Neuronal stem cell (in vitro differentiated cells): ENCODE results near the gene WSCD2.

Experiments used
- DNase-seq: peaks from one replicate; pipeline ENCODE4 v3.0.0-alpha.2; 2013; ENCODE audit warnings: low spot score
- H2AFZ ChIP-seq: one replicate; pipeline ENCODE4 v1.6.1; 2013; ENCODE audit warnings: mild to moderate bottlenecking, low read length, inconsistent platforms
- H2AK5ac ChIP-seq: 2 replicates; pipeline ENCODE4 v1.6.1; 2013; ENCODE audit warnings: low read depth, mild to moderate bottlenecking, inconsistent platforms, low read length, moderate library complexity, mixed read lengths
- H2BK120ac ChIP-seq: 2 replicates; pipeline ENCODE4 v1.6.1; 2013; ENCODE audit warnings: low read depth, mild to moderate bottlenecking, inconsistent platforms, low read length, moderate library complexity, mixed read lengths
- H2BK12ac ChIP-seq: one replicate; pipeline ENCODE4 v1.6.1; 2013; ENCODE audit warnings: low read length, inconsistent platforms
- H2BK15ac ChIP-seq: 2 replicates; pipeline ENCODE4 v1.6.1; 2013; ENCODE audit warnings: mild to moderate bottlenecking, low read length, inconsistent platforms, mixed read lengths
- H2BK5ac ChIP-seq: one replicate; pipeline ENCODE4 v1.6.1; 2013; ENCODE audit warnings: inconsistent platforms, mild to moderate bottlenecking, low read length, moderate library complexity
- H3K14ac ChIP-seq: one replicate; pipeline ENCODE4 v1.6.1; 2013; ENCODE audit warnings: low read length, inconsistent platforms
- H3K18ac ChIP-seq: 2 replicates; pipeline ENCODE4 v1.6.1; 2013; ENCODE audit warnings: low read length, inconsistent platforms
- H3K23ac ChIP-seq: 2 replicates; pipeline ENCODE4 v1.6.1; 2013; ENCODE audit warnings: low read depth, mild to moderate bottlenecking, mixed read lengths, low read length, inconsistent platforms; ENCODE audit not compliant: poor library complexity
- H3K27ac ChIP-seq: replicated peaks from 3 replicates; pipeline ENCODE4 v1.5.1; 2013; ENCODE audit warnings: low read length, inconsistent platforms
- H3K27me3 ChIP-seq, 3 experiments: 2 replicates each; pipeline ENCODE4 v1.6.1; 2013; ENCODE audit warnings: low read length in 3 of 3, mild to moderate bottlenecking in 2 of 3, inconsistent platforms in 1 of 3, low read depth in 1 of 3, mixed read lengths in 1 of 3, moderate library complexity in 1 of 3; ENCODE audit not compliant: control insufficient read depth in 3 of 3, insufficient read depth in 3 of 3
- H3K36me3 ChIP-seq, 2 donors: replicated peaks in 1 of 2; 2 replicates each; pipeline ENCODE4 v1.6.1; 2013; ENCODE audit warnings: low read length in 2 of 2; ENCODE audit not compliant: control insufficient read depth in 2 of 2, insufficient read depth in 2 of 2
- H3K4ac ChIP-seq: 2 replicates; pipeline ENCODE4 v1.6.1; 2013; ENCODE audit warnings: inconsistent platforms, mild to moderate bottlenecking, low read length, moderate library complexity
- H3K4me1 ChIP-seq, 2 donors: 1 replicate in 1 of 2; 2 replicates in 1 of 2; pipeline ENCODE4 v1.6.1; 2013; ENCODE audit warnings: low read length in 2 of 2, low read depth in 1 of 2; ENCODE audit not compliant: control insufficient read depth in 2 of 2, insufficient read depth in 1 of 2
- H3K4me2 ChIP-seq: one replicate; pipeline ENCODE4 v1.6.1; 2013; ENCODE audit warnings: mild to moderate bottlenecking, low read length, inconsistent platforms; ENCODE audit not compliant: insufficient read depth, poor library complexity, severe bottlenecking
- H3K4me3 ChIP-seq, 2 donors: 2 replicates each; pipeline ENCODE4 v1.5.1; 2013; ENCODE audit warnings: low read length in 2 of 2, mild to moderate bottlenecking in 2 of 2, inconsistent platforms in 1 of 2, moderate library complexity in 1 of 2
- H3K79me1 ChIP-seq: one replicate; pipeline ENCODE4 v1.6.1; 2013; ENCODE audit warnings: low read depth, mild to moderate bottlenecking, inconsistent platforms, low read length, moderate library complexity
- H3K9ac ChIP-seq: one replicate; pipeline ENCODE4 v1.6.1; 2013; ENCODE audit warnings: mild to moderate bottlenecking, low read depth, low read length, inconsistent platforms; ENCODE audit not compliant: poor library complexity
- H3K9me3 ChIP-seq, 2 donors: replicated peaks in 1 of 2; 2 replicates each; pipeline versions ENCODE3 to v1.6.1; 2013; ENCODE audit warnings: low read length in 2 of 2, mild to moderate bottlenecking in 2 of 2, inconsistent platforms in 1 of 2, low read depth in 1 of 2, mixed read lengths in 1 of 2, moderate library complexity in 1 of 2; ENCODE audit not compliant: control insufficient read depth in 2 of 2, insufficient read depth in 1 of 2
- H4K8ac ChIP-seq: one replicate; pipeline ENCODE4 v1.6.1; 2013; ENCODE audit warnings: low read depth, mild to moderate bottlenecking, inconsistent platforms, low read length, moderate library complexity
- H4K91ac ChIP-seq: one replicate; pipeline ENCODE4 v1.6.1; 2013; ENCODE audit warnings: low read length, low read depth, mild to moderate bottlenecking, inconsistent platforms; ENCODE audit not compliant: poor library complexity
- WGBS, 2 donors: extraction: QIAGEN DNeasy Blood & Tissue Kit; methylation state at CpG; one replicate each; pipeline ENCODE4 v1.1.7; 2013; ENCODE audit warnings: missing lambda C conversion rate in 2 of 2, mixed read lengths in 1 of 2; ENCODE audit not compliant: insufficient read length in 2 of 2, insufficient replicate concordance in 1 of 2; ENCODE audit errors: extremely low coverage in 2 of 2; 5-methylcytosine and 5-hydroxymethylcytosine counted together

WSCD2 gene

DNA sequence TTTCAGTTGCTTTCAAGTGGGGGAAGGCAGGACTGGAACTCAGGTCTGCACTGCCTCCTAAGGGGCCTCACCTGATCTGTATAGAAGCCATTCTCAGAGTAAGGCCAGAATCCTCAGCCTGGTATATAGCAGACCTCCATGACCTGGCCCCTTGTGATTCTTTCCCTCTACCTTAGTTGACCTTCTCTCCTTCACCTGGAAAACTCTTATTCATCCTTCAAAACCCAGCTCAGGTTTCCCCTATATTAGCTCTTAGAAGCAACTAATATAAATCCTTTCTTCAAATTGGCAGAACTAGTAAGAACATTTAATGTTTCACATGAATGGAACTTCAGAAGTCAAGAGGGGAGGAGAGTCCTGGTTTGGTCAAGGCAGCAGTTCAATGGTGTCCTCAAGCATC lies 26.0 kb upstream of the WSCD2 start:
- no peak overlapping the region for H3K9ac ChIP-seq
- H4K91ac ChIP-seq, result no peak overlapping the region
- no peaks in the 10 kb centered on the region for H3K36me3 ChIP-seq
- no peaks in the 10 kb centered on the region for H3K4me1 ChIP-seq
- no peak overlapping the region for H4K8ac ChIP-seq
- no peak overlapping the region for H3K4ac ChIP-seq
- H3K27me3 ChIP-seq, result no peaks in the 10 kb centered on the region
- H2BK12ac ChIP-seq, result no peak overlapping the region
- no peak overlapping the region for H2BK5ac ChIP-seq
- H2AFZ ChIP-seq, result no peak overlapping the region
- H3K4me3 ChIP-seq, result no peak overlapping the region
- H2BK120ac ChIP-seq, result no peak overlapping the region
- H2BK15ac ChIP-seq, result no peak overlapping the region
- no peak overlapping the region for H3K4me2 ChIP-seq
- H3K14ac ChIP-seq, result no peak overlapping the region
- H2AK5ac ChIP-seq, result no peak overlapping the region
- H3K23ac ChIP-seq, result no peak overlapping the region
- no peaks in the 10 kb centered on the region for H3K9me3 ChIP-seq
- no peak overlapping the region for H3K27ac ChIP-seq
- no peaks in the 10 kb centered on the region for H3K79me1 ChIP-seq
- DNase-seq, result no peak
- H3K18ac ChIP-seq, result no peak overlapping the region

DNA sequence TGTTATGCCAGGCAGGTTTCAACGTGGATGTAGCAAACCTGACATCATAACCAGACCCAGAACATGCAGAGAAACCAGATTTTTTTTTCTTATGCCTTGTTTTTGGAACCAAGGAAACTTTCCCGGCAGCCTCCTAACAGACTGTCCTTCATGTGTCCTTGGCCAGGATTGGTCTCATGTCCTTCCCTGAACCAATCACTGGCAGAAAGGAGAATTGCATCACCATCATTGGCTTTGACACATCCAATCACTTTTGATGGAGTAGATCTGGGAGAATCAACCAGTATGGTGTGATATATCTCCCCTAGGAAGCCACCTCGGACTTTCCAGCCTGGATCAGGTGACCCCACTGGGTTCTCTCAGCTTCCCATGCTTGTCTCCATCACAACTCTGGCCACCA lies 25.6 kb upstream of the WSCD2 start:
- no peak overlapping the region for H3K4ac ChIP-seq
- no peak overlapping the region for H4K8ac ChIP-seq
- no peak overlapping the region for H3K23ac ChIP-seq
- no peak overlapping the region for H3K27ac ChIP-seq
- no peak overlapping the region for H4K91ac ChIP-seq
- H3K79me1 ChIP-seq, result no peaks in the 10 kb centered on the region
- no peak overlapping the region for H3K9ac ChIP-seq
- H3K4me1 ChIP-seq, result no peaks in the 10 kb centered on the region
- H3K9me3 ChIP-seq, result no peaks in the 10 kb centered on the region
- H2BK120ac ChIP-seq, result no peak overlapping the region
- no peak overlapping the region for H2BK5ac ChIP-seq
- H3K4me2 ChIP-seq, result no peak overlapping the region
- H3K4me3 ChIP-seq, result no peak overlapping the region
- no peak overlapping the region for H3K18ac ChIP-seq
- H2BK12ac ChIP-seq, result no peak overlapping the region
- DNase-seq, result no peak
- WGBS, 2 donors, result no CpG with 5 or more reads among the region's 3 CpGs
- H3K27me3 ChIP-seq, result no peaks in the 10 kb centered on the region
- H2AK5ac ChIP-seq, result no peak overlapping the region
- H3K14ac ChIP-seq, result no peak overlapping the region
- H3K36me3 ChIP-seq, result no peaks in the 10 kb centered on the region
- H2AFZ ChIP-seq, result no peak overlapping the region
- no peak overlapping the region for H2BK15ac ChIP-seq

DNA sequence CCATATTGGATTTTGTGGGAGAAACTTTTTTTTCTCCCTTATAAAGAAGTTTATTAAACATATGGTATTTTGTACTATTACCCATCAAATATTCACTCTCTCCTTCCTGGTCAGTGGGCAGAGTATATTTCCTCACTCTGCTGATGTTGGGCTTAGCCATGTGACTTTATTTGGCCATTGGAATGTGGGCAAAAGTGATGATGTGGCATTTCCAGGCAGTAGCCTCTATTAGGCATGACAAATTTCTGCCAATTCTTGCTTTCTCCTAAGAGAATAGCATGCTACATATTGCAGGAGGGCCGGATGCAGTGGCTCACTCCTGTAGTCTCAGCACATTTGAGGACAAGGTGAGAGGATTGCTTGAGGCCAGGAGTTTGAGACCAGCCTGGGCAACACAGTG lies 24.4 kb upstream of the WSCD2 start:
- Histone ChIP-seq H3K27me3 (no peaks in the 10 kb centered on the region), H3K4me2 (no peak overlapping the region), H3K36me3 (no peaks in the 10 kb centered on the region), H4K91ac (no peak overlapping the region), H2BK5ac (no peak overlapping the region), H3K9me3 (no peaks in the 10 kb centered on the region), H3K18ac (no peak overlapping the region), H3K14ac (no peak overlapping the region), H4K8ac (no peak overlapping the region), H3K4me1 (no peaks in the 10 kb centered on the region), H2BK120ac (no peak overlapping the region), H2BK15ac (no peak overlapping the region), H2AK5ac (no peak overlapping the region), H3K9ac (no peak overlapping the region), H3K23ac (no peak overlapping the region), H3K27ac (no peak overlapping the region), H3K79me1 (no peaks in the 10 kb centered on the region), H3K4ac (no peak overlapping the region), H3K4me3 (no peak overlapping the region), H2BK12ac (no peak overlapping the region), H2AFZ (no peak overlapping the region)
- no CpG with 5 or more reads among the region's 1 CpG for WGBS, 2 donors
- DNase-seq, result no peak

DNA sequence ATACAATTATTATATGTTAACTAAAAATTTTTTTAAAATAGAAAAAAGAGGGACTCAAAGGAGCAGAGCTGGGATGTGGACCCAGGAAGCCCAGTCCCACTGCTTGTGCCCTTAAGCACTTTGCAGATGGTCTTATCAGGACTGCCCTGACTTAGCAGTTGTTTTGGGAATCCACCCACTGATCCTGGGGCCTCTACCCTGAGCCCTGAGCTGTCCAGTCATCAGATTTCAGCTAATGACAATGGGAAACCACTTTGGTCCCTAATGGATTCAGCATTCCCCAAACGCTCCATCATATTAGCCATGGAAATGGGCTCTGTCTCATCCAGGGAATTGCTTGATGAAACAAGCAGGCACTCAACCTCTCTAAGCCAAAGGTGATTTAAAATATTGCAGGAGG lies 22.5 kb upstream of the WSCD2 start:
- no peak overlapping the region for H3K9ac ChIP-seq
- no CpG with 5 or more reads among the region's 1 CpG for WGBS, 2 donors
- H4K8ac ChIP-seq, result no peak overlapping the region
- H3K27me3 ChIP-seq, result no peaks in the 10 kb centered on the region
- H3K4me3 ChIP-seq, result no peak overlapping the region
- H2BK120ac ChIP-seq, result no peak overlapping the region
- H2BK12ac ChIP-seq, result no peak overlapping the region
- H3K27ac ChIP-seq, result no peak overlapping the region
- H3K23ac ChIP-seq, result no peak overlapping the region
- no peak for DNase-seq
- no peak overlapping the region for H2AK5ac ChIP-seq
- no peak overlapping the region for H2AFZ ChIP-seq
- no peaks in the 10 kb centered on the region for H3K4me1 ChIP-seq
- H3K79me1 ChIP-seq, result no peaks in the 10 kb centered on the region
- H3K4ac ChIP-seq, result no peak overlapping the region
- no peaks in the 10 kb centered on the region for H3K36me3 ChIP-seq
- no peak overlapping the region for H4K91ac ChIP-seq
- H3K9me3 ChIP-seq, result no peaks in the 10 kb centered on the region
- no peak overlapping the region for H3K14ac ChIP-seq
- H3K4me2 ChIP-seq, result no peak overlapping the region
- no peak overlapping the region for H2BK5ac ChIP-seq
- H3K18ac ChIP-seq, result no peak overlapping the region
- H2BK15ac ChIP-seq, result no peak overlapping the region
